Thoracic aorta (tissue), 2 donors: Measurements from ENCODE around the gene CHST8. TPM values are rescaled to one million over a fixed set of nuclear protein-coding genes. Genes with fewer than 3 reads are reported as not detected.

Experiments
- ATAC-seq: fragments of 150-250 bp; one replicate; pipeline ENCODE4 v1.8.0; 2017; ENCODE audit warnings: low read depth; ENCODE audit not compliant: insufficient number of reproducible peaks, low FRiP score
- DNase-seq: peaks from one replicate; pipeline ENCODE4 v3.0.0-alpha.2; 2020; ENCODE audit warnings: low spot score
- H3K27ac ChIP-seq, 2 donors: fragments of 200-600 bp; sonication (generic); 1 replicate in 1 of 2; 2 replicates in 1 of 2; pipeline ENCODE4 v1.5.1; 2016; ENCODE audit warnings: mild to moderate bottlenecking in 2 of 2, moderate library complexity in 2 of 2
- H3K27me3 ChIP-seq: fragments of 200-600 bp; sonication (generic); replicated peaks from 2 replicates; pipeline ENCODE4 v1.6.0; 2016; ENCODE audit warnings: mild to moderate bottlenecking; ENCODE audit not compliant: insufficient read depth
- H3K36me3 ChIP-seq: fragments of 200-600 bp; sonication (generic); one replicate; pipeline ENCODE4 v1.5.1; 2016
- H3K4me1 ChIP-seq, 2 donors: fragments of 200-600 bp; sonication (generic); 1 replicate in 1 of 2; 2 replicates in 1 of 2; pipeline versions ENCODE4 v1.5.1 to v1.6.0; 2016; ENCODE audit warnings: low read depth in 2 of 2, mild to moderate bottlenecking in 1 of 2; ENCODE audit not compliant: control insufficient read depth in 1 of 2
- H3K4me3 ChIP-seq: fragments of 200-600 bp; sonication (generic); 2 replicates; pipeline ENCODE4 v1.5.1; 2016; ENCODE audit warnings: mild to moderate bottlenecking
- H3K9me3 ChIP-seq: fragments of 200-600 bp; sonication (generic); 2 replicates; pipeline ENCODE4 v1.5.1; 2016
- total RNA-seq, 2 donors: library from RNA; depleted of rRNA; stranded (reverse); fragments of >200 nt; gene quantifications; one replicate each; pipeline versions ENCODE4 v1.1.0 to v1.2.3, GENCODE V29; 2016
- TF ChIP-seq, protein P1 (sequence below): fragments of 200-600 bp; sonication (generic); IDR thresholded peaks from one replicate; pipeline ENCODE4 v1.5.1; 2019; ENCODE audit warnings: antibody characterized with exemption

Gene CHST8
- total RNA-seq, 2 donors from 2014 or later = 0.28 TPM; not detected in 1

DNA sequence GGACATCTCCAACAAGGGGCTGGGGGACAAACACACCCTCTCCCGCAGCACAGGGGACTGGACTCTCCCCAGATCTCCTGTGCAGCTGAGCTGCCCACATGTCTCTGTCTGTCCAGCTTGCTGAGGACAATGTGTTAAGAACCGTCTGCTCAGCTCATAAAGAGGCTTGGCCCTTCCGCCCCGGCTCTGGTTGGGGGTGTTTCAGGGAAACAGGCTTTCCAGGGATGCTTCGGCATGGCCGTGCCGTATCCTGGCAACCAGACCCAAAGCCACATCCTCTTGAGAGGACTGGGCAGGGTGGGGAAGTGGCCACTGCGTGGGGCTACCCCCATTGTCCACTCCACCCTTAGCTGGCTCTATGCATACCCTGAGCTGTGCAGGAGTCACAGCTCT is 41.1 kb upstream of the CHST8 start:
- ATAC-seq (no peak), DNase-seq (no peak)
- no peak overlapping the region for H3K4me3 ChIP-seq
- H3K9me3 ChIP-seq = no peaks in the 10 kb centered on the region
- no peaks in the 10 kb centered on the region for H3K36me3 ChIP-seq
- H3K27ac ChIP-seq = no peak overlapping the region
- H3K4me1 ChIP-seq = no peaks in the 10 kb centered on the region
- TF ChIP-seq, protein P1, sequence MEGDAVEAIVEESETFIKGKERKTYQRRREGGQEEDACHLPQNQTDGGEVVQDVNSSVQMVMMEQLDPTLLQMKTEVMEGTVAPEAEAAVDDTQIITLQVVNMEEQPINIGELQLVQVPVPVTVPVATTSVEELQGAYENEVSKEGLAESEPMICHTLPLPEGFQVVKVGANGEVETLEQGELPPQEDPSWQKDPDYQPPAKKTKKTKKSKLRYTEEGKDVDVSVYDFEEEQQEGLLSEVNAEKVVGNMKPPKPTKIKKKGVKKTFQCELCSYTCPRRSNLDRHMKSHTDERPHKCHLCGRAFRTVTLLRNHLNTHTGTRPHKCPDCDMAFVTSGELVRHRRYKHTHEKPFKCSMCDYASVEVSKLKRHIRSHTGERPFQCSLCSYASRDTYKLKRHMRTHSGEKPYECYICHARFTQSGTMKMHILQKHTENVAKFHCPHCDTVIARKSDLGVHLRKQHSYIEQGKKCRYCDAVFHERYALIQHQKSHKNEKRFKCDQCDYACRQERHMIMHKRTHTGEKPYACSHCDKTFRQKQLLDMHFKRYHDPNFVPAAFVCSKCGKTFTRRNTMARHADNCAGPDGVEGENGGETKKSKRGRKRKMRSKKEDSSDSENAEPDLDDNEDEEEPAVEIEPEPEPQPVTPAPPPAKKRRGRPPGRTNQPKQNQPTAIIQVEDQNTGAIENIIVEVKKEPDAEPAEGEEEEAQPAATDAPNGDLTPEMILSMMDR = no peak
- no peaks in the 10 kb centered on the region for H3K27me3 ChIP-seq

GRCh38 chr19:33582914-33583313 is 38.8 kb upstream of the CHST8 start:
- Histone ChIP-seq H3K27me3 (no peaks in the 10 kb centered on the region), H3K27ac (no peak overlapping the region), H3K9me3 (no peaks in the 10 kb centered on the region), H3K4me1 (no peaks in the 10 kb centered on the region), H3K4me3 (no peak overlapping the region), H3K36me3 (no peaks in the 10 kb centered on the region)
- TF ChIP-seq, protein P1 = no peak
- DNase-seq (no peak), ATAC-seq (no peak)

DNA sequence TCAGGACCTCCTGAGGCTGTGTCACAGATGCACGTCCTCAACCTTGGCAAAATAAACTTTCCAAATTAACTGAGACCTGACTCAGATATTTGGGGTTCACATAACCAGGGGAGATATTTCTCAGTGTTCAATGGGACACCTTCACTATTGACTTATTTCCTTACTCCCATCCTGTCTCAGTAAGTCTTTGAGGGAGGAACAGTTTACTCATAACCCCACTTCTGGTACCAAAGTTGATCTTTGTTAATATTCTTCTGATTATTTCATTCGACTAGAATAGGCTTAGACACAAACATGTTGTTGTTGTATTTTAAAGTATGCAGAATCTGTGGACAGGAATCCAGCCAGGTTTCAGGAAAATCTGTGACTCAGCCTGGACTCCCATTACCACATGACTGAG is 34.6 kb upstream of the CHST8 start:
- TF ChIP-seq, protein P1 = no peak
- ATAC-seq (no peak), DNase-seq (no peak)
- H3K27me3 ChIP-seq = no peaks in the 10 kb centered on the region
- H3K4me1 ChIP-seq = no peaks in the 10 kb centered on the region
- no peak overlapping the region for H3K4me3 ChIP-seq
- no peak overlapping the region for H3K27ac ChIP-seq
- no peaks in the 10 kb centered on the region for H3K9me3 ChIP-seq
- H3K36me3 ChIP-seq = no peaks in the 10 kb centered on the region

- no peaks in the 10 kb centered on the region for H3K36me3 ChIP-seq
- no peaks in the 10 kb centered on the region for H3K4me1 ChIP-seq
- H3K4me3 ChIP-seq = no peak overlapping the region
- no peak overlapping the region for H3K27ac ChIP-seq
- DNase-seq (no peak), ATAC-seq (no peak)
- no peaks in the 10 kb centered on the region for H3K9me3 ChIP-seq
- TF ChIP-seq, protein P1 = no peak
- H3K27me3 ChIP-seq = no peaks in the 10 kb centered on the region
These were observed 31.5 kb upstream of the CHST8 start for GRCh38 chr19:33590224-33590623.

- DNase-seq = no peak
- no peak overlapping the region for H3K27ac ChIP-seq
- H3K9me3 ChIP-seq = no peaks in the 10 kb centered on the region
- no peak overlapping the region for H3K4me3 ChIP-seq
- no peak for ATAC-seq
- H3K36me3 ChIP-seq = no peaks in the 10 kb centered on the region
- H3K4me1 ChIP-seq = no peaks in the 10 kb centered on the region
- TF ChIP-seq, protein P1 = no peak
- H3K27me3 ChIP-seq = no peaks in the 10 kb centered on the region
These were observed 26.0 kb upstream of the CHST8 start for GRCh38 chr19:33595783-33596182.
